ENCODE data around the gene KANSL2.
"Not testable (repeated sequence)": the region's sequence is repeated elsewhere in the genome, so short reads cannot be mapped to it uniquely, and the experiment has no call there.

Gene KANSL2

GRCh38 chr12:48682927-48683326, 889 bp upstream of the KANSL2 start:
- DNase-seq (ENCODE audit: low read depth), result no peak

GRCh38 chr12:48682533-48682905, 481 bp upstream of the KANSL2 start:
- not testable (repeated sequence) for DNase-seq (ENCODE audit: low read depth)

- DNase-seq (ENCODE audit: low read depth), result no peak
Observed at GRCh38 chr12:48681399-48681709, 684 bp downstream of the KANSL2 start.

DNA sequence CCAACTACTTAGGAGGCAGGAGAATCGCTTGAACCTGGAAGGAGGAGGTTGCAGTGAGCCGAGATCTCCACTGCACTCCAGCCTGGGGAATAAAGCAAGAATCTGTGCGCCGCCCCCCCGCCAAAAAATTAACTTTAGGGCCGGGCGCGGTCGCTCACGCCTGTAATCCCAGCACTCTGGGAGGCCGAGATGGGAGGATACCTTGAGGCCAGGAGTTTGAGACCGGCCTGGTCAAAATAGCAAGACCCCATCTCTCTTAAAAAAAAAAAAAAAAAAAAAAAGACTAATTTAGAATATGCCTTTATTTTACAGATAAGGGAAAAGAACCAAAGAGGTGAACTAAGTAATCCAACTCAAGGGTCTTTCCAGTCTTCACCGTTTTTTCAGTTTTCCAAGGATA, 1.2 kb downstream of the KANSL2 start:
- no peak for DNase-seq (ENCODE audit: low read depth)

GRCh38 chr12:48678551-48679185, 3.4 kb downstream of the KANSL2 start:
- DNase-seq (ENCODE audit: low read depth), result no peak

GRCh38 chr12:48671231-48671856, 10.7 kb downstream of the KANSL2 start:
- DNase-seq (ENCODE audit: low read depth), result no peak

- no peak for DNase-seq (ENCODE audit: low read depth)
Observed at GRCh38 chr12:48668996-48669395, 13.0 kb downstream of the KANSL2 start.

DNA sequence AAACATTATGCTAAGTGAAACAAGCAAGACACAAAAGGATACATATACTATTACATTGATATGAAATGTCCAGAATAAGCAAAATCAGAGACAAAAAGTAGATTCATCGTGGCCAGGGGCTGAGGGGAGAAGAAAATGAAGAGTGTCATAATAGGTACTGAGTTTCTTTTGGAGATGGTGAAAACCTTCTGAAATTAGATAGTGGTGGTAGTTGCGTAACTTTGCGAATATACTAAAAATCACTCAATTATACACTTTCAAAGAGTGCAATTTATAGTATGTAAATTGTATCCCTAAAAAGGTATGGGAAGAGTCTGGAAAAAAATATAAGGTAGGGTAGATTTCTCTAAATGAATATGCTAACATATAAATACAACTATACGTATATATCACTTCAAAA, 22.2 kb downstream of the KANSL2 start:
- DNase-seq (ENCODE audit: low read depth), result no peak

GRCh38 chr12:48651681-48652080, 30.4 kb downstream of the KANSL2 start:
- DNase-seq (ENCODE audit: low read depth), result no peak

- not testable (repeated sequence) for DNase-seq (ENCODE audit: low read depth)
Observed at GRCh38 chr12:48645354-48645753, 36.7 kb downstream of the KANSL2 start.

DNA sequence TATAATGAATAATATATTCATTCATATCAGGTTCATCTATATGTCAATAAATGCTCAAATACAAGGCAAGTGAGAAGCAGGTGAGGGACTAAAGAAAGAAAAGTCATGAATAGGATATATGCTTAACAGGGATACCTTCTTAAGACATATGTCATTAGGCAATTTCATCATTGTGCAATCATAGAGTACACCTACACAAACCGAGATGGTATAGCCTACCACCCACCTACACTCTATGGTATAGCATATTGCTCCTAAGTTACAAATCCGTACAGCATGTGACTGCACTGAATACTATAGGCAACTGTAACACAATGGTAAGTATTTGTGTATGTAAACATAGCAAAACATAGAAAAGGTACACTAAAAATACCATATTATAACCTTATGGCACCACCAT, 39.0 kb downstream of the KANSL2 start:
- no peak for DNase-seq (ENCODE audit: low read depth)

- DNase-seq (ENCODE audit: low read depth), result not testable (repeated sequence)
Observed at GRCh38 chr12:48641752-48642555, 40.1 kb downstream of the KANSL2 start.

DNA sequence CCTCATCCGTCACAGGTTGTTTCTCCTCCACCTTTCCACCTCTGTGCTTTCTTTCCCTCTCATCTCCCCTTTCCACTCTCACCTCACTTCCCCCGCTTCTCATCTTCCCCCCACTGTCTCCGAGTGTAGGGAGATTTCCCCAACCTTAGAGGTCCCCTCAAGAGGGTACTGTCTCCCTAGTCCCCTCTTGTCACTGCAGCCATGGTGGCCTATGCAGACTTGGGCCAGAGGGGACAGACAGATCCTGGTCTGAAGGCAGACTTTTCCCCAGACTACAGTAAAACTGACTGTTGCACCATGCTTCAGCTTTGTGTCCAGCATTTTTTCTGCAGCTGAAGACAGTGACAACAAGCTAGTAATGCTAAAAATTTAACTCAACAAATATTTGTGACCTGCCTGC, 41.2 kb downstream of the KANSL2 start:
- DNase-seq (ENCODE audit: low read depth), result no peak

GRCh38 chr12:48640428-48640827, 41.6 kb downstream of the KANSL2 start:
- no peak for DNase-seq (ENCODE audit: low read depth)

DNA sequence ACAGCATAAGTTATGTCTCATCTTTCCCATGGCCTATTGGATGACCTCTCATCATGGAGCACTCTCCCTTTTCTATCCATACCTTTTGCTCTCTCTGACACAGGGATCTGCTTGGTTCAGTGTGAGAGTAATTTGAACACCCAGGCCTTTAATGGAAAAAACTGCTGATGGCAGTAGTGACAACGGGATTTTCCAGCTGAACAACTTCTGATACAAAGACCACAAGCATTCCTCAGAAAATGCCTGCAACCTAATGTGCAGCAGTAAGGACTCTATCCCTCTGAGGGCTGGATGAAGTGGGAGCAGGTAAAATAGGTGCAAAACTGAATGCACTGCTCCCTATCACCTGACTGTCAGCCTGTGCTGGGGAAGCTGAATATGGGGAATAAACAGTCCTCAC, 51.0 kb downstream of the KANSL2 start:
- DNase-seq (ENCODE audit: low read depth), result no peak

- DNase-seq (ENCODE audit: low read depth), result no peak
Observed at GRCh38 chr12:48630346-48630745, 51.7 kb downstream of the KANSL2 start.

DNA sequence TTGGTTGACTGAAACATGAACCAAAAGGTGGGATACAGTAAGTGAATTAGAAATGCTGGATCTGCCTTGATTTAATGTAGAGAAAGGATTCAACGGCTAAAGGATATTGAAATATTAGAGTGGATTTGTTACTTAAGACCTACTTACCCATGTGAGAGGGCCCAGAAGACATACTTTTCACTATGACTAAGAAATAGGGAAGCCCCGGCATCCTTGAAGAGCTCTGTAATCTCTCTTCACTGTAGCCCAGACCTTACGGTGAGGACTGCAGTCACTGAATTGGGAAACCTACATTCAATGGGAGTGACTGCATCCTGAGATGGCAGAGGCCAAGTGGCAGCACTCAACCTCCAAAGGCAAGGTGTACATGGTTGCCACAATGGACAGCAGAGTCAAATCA, 52.5 kb downstream of the KANSL2 start:
- DNase-seq (ENCODE audit: low read depth), result no peak

DNA sequence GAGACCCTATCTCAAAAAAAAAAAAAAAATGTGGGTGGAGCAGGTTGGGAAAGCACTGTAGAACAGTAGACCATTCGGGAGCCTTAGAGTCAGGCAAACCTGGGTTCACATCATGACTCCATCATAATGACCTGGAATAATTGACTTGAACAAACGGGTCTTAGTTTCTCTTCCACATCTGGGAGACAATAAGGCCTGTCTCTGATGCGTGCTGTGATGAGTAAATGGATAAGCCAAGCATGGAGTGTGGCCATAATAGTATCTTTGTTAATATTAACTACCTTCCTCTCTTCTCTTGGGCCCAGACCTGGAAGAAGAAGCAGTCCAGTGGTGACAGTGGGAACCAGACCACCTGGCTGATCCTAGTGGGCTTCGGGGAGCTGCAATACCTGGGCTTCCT, 54.5 kb downstream of the KANSL2 start:
- no peak for DNase-seq (ENCODE audit: low read depth)

DNA sequence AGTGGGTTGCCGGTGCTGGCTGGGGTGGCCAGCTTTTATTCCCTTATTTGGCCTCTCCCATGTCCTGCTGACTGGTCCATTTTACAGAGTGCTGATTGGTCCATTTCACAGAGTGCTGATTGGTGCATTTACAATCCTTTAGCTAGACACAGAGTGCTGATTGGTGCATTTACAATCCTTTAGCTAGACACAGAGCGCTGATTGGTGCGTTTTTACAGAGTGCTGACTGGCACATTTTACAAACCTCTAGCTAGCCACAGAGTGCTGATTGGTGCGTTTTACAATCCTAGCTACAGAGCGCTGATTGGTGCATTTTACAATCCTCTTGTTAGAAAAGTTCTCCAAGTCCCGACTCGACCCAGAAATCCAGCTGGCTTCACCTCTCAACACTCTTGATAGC, 59.0 kb downstream of the KANSL2 start:
- not testable (repeated sequence) for DNase-seq (ENCODE audit: low read depth)

DNA sequence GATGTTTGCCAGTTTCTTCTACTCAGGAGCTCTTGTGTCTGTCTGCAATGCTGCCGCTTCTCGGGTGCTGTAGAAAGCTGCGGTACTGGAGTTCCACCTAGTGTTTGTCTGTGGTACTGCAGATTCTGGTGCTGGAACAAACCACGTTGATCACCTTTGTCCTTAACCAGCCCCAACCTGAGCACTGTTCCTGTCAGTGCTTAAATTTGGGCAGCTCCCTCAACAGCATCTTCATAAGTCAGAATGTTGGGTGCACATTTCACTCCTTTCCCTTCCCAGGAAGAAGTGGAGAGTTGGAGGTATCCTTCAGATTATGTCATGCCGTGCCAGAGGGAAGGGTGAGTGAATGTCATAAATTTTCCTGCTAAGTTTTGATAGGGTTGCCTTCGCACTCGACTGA, 63.5 kb downstream of the KANSL2 start:
- peak; percentile 21 for DNase-seq (ENCODE audit: low read depth)

DNA sequence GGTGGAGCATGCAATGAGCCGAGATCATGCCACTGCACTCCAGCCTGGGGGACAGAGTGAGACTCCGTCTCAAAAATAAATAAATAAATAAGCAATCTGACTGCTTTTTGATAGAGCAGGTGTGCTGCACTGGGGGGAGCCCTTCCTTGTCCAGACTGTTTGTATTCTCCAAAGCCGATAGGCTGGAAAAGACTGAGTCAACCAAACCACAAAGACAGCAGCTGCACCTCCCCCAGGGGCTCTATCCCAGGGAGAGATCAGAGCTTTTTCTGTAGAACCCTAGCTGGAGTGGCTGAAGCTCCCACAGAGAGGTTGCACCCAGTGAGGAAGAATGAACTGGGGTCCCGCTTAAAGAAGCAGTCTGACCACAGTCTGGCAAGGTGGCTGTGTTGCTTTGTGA, 66.4 kb downstream of the KANSL2 start:
- no peak for DNase-seq (ENCODE audit: low read depth)

DNA sequence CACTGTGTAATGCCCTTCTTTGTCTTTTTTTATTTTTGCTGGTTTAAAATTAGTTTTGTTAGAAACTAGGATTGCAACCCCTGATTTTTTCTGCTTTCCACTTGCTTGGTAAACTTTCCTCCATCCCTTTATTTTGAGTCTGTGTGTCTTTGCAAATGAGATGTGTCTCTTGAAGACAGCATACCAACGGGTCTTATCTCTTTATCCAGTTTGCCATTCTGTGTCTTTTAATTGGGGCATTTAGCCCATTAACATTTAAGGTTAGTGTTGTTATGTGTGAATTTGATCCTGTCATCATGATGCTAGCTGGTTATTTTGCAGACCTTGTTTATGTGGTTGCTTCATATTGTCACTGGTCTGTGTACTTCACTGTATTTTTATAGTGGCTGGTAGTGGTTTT, 68.7 kb downstream of the KANSL2 start:
- no peak for DNase-seq (ENCODE audit: low read depth)
